Measurements from ENCODE around the gene JTB.

DNA sequence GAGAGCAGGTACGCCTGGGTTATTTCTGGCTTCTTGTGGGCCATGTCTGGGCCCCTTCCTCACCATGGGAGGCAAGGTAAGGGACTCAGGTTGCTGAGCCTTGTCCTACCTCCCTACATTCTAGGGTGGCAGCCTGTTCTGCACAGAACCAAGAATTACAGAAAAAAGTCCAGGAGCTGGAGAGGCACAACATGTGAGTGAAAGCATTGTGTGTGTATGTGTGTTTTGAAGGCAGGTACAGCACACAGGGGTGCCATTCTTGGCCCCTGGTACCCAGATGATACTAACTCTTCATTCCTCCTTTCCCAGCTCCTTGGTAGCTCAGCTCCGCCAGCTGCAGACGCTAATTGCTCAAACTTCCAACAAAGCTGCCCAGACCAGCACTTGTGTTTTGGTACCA lies 4.4 kb downstream of the JTB start:
- TF ChIP-seq, protein P1, sequence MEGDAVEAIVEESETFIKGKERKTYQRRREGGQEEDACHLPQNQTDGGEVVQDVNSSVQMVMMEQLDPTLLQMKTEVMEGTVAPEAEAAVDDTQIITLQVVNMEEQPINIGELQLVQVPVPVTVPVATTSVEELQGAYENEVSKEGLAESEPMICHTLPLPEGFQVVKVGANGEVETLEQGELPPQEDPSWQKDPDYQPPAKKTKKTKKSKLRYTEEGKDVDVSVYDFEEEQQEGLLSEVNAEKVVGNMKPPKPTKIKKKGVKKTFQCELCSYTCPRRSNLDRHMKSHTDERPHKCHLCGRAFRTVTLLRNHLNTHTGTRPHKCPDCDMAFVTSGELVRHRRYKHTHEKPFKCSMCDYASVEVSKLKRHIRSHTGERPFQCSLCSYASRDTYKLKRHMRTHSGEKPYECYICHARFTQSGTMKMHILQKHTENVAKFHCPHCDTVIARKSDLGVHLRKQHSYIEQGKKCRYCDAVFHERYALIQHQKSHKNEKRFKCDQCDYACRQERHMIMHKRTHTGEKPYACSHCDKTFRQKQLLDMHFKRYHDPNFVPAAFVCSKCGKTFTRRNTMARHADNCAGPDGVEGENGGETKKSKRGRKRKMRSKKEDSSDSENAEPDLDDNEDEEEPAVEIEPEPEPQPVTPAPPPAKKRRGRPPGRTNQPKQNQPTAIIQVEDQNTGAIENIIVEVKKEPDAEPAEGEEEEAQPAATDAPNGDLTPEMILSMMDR (conservative IDR thresholded peaks at IDR 0.05; ENCODE audit: low read length), result no peak
- no peak for TF ChIP-seq EZH2phosphoT487 (IDR thresholded peaks at IDR 0.05; ENCODE audit: borderline replicate concordance, low read depth, low read length)

All from OCI-LY7 (cell line).